IMR-90 (cell line): ENCODE data around the gene SPRR1B. TPM values are rescaled to one million over a fixed set of nuclear protein-coding genes. Genes with fewer than 3 reads are reported as not detected.

ENCODE experiments used
- ATAC-seq: fragments of 200-7000 bp; cut with Tn5 transposase; 2 replicates; pipeline ENCODE4 v1.9.1; 2020; ENCODE audit warnings: low read depth, mild to moderate bottlenecking, moderate library complexity
- BruUV-seq: library from RNA; stranded (reverse); fragments of 400-500 nt; replicated peaks from 2 replicates; lab custom pipeline; 2021; lab: Mats Ljungman, UMichigan
- CTCF ChIA-PET: fragments of 300-600 bp; formaldehyde crosslinking; extraction: SDS; loops from one replicate; lab custom pipeline; 2021; ENCODE audit warnings: antibody characterized with exemption; lab: Yijun Ruan, JAX
- POLR2A ChIA-PET: fragments of 300-600 bp; sonication (Branson Sonifier 250); formaldehyde crosslinking; loops from one replicate; lab custom pipeline; 2022; ENCODE audit warnings: antibody characterized with exemption; ENCODE audit not compliant: unreplicated experiment; lab: Charles Lee
- DNase-seq: peaks from one replicate; pipeline ENCODE4 v3.0.0; 2013
- H2AFZ ChIP-seq: replicated peaks from 2 replicates; pipeline ENCODE3; 2013; ENCODE audit warnings: low read length, mild to moderate bottlenecking; ENCODE audit not compliant: poor library complexity
- H2AK5ac ChIP-seq: 2 replicates; pipeline ENCODE4 v1.6.1; 2013; ENCODE audit warnings: low read depth, low read length, inconsistent platforms
- H2AK9ac ChIP-seq: replicated peaks from 2 replicates; pipeline ENCODE3; 2013; ENCODE audit warnings: mild to moderate bottlenecking, low read depth, low read length, moderate library complexity; ENCODE audit not compliant: poor library complexity
- H2BK120ac ChIP-seq: 2 replicates; pipeline ENCODE4 v1.6.1; 2013; ENCODE audit warnings: low read depth, low read length, inconsistent platforms
- H2BK15ac ChIP-seq: 3 replicates; pipeline ENCODE4 v1.6.1; 2013; ENCODE audit warnings: low read depth, low read length, inconsistent platforms
- H2BK20ac ChIP-seq: 2 replicates; pipeline ENCODE4 v1.6.1; 2013; ENCODE audit warnings: low read depth, mild to moderate bottlenecking, inconsistent platforms, low read length, moderate library complexity
- H2BK5ac ChIP-seq: 2 replicates; pipeline ENCODE4 v1.6.1; 2013; ENCODE audit warnings: mild to moderate bottlenecking, low read depth, low read length, inconsistent platforms; ENCODE audit not compliant: poor library complexity, severe bottlenecking
- H3K14ac ChIP-seq: replicated peaks from 2 replicates; pipeline ENCODE4 v1.6.1; 2013; ENCODE audit warnings: low read depth, low read length, inconsistent platforms
- H3K18ac ChIP-seq: 2 replicates; pipeline ENCODE4 v1.6.1; 2013; ENCODE audit warnings: low read depth, low read length, control low read depth
- H3K23ac ChIP-seq: 2 replicates; pipeline ENCODE4 v1.6.1; 2013; ENCODE audit warnings: low read depth, low read length, inconsistent platforms
- H3K27ac ChIP-seq: 2 replicates; pipeline ENCODE4 v1.5.1; 2013; ENCODE audit warnings: mild to moderate bottlenecking, control low read depth, low read length; ENCODE audit not compliant: insufficient read depth
- H3K27me3 ChIP-seq: 2 replicates; pipeline ENCODE4 v1.6.1; 2013; ENCODE audit warnings: low read length; ENCODE audit not compliant: control insufficient read depth, insufficient read depth
- H3K36me3 ChIP-seq: 2 replicates; pipeline ENCODE4 v1.6.1; 2013; ENCODE audit warnings: low read length, mixed read lengths; ENCODE audit not compliant: control insufficient read depth, insufficient read depth
- H3K4ac ChIP-seq: 2 replicates; pipeline ENCODE4 v1.6.1; 2013; ENCODE audit warnings: low read depth, low read length, inconsistent platforms
- H3K4me1 ChIP-seq: 2 replicates; pipeline ENCODE4 v1.6.1; 2013; ENCODE audit warnings: low read length, mixed read lengths; ENCODE audit not compliant: control insufficient read depth, insufficient read depth
- H3K4me2 ChIP-seq: 2 replicates; pipeline ENCODE4 v1.6.1; 2013; ENCODE audit warnings: low read depth, mild to moderate bottlenecking, control low read depth, low read length, moderate library complexity
- H3K4me3 ChIP-seq: 2 replicates; pipeline ENCODE4 v1.5.1; 2013; ENCODE audit warnings: low read depth, mild to moderate bottlenecking, control low read depth, low read length, moderate library complexity; ENCODE audit not compliant: insufficient read depth
- H3K56ac ChIP-seq: 2 replicates; pipeline ENCODE4 v1.6.1; 2013; ENCODE audit warnings: low read length, inconsistent platforms; ENCODE audit not compliant: insufficient read depth; ENCODE audit errors: extremely low read depth
- H3K79me1 ChIP-seq, 2 experiments: 2 replicates each; pipeline ENCODE4 v1.6.1; 2013; ENCODE audit warnings: low read length in 2 of 2, inconsistent platforms in 1 of 2, low read depth in 1 of 2
- H3K9ac ChIP-seq: 2 replicates; pipeline ENCODE4 v1.6.1; 2013; ENCODE audit warnings: low read depth, low read length, control low read depth
- H3K9me1 ChIP-seq: 2 replicates; pipeline ENCODE4 v1.6.1; 2013; ENCODE audit warnings: low read length, inconsistent platforms; ENCODE audit not compliant: insufficient read depth
- H3K9me3 ChIP-seq: 2 replicates; pipeline ENCODE4 v1.6.1; 2013; ENCODE audit warnings: low read length; ENCODE audit not compliant: control insufficient read depth, insufficient read depth
- H4K20me1 ChIP-seq: 2 replicates; pipeline ENCODE4 v1.6.1; 2013; ENCODE audit warnings: low read length, inconsistent platforms; ENCODE audit not compliant: insufficient read depth
- H4K5ac ChIP-seq: 2 replicates; pipeline ENCODE4 v1.6.1; 2013; ENCODE audit warnings: mild to moderate bottlenecking, low read depth, low read length, control low read depth
- H4K8ac ChIP-seq, 2 experiments: 2 replicates each; pipeline ENCODE4 v1.6.1; 2013; ENCODE audit warnings: low read depth in 2 of 2, low read length in 2 of 2, control low read depth in 1 of 2, inconsistent platforms in 1 of 2
- H4K91ac ChIP-seq: 2 replicates; pipeline ENCODE4 v1.6.1; 2013; ENCODE audit warnings: low read depth, low read length, inconsistent platforms; ENCODE audit not compliant: insufficient read depth
- BHLHE40 ChIP-seq: fragments of 150-350 bp; IDR thresholded peaks from 2 replicates; pipeline ENCODE4 v1.6.1; 2016; ENCODE audit warnings: mild to moderate bottlenecking, low read depth, low read length
- CHD1 ChIP-seq: IDR thresholded peaks from 2 replicates; pipeline ENCODE4 v1.6.1; 2012; ENCODE audit warnings: low read depth, low read length, improper control_type of control experiment
- CTCF ChIP-seq: conservative IDR thresholded peaks from 2 replicates; pipeline ENCODE4 v1.5.1; 2012; ENCODE audit warnings: mild to moderate bottlenecking, low read depth, low read length, improper control_type of control experiment
- MAZ ChIP-seq: IDR thresholded peaks from 2 replicates; pipeline ENCODE4 v1.6.1; 2012; ENCODE audit warnings: low read depth, mild to moderate bottlenecking, low read length, improper control_type of control experiment, moderate library complexity, borderline replicate concordance
- NFE2L2 ChIP-seq: fragments of 150-350 bp; IDR thresholded peaks from 2 replicates; pipeline ENCODE4 v1.6.1; 2016; ENCODE audit warnings: low read depth, mild to moderate bottlenecking, low read length
- RAD21 ChIP-seq: IDR thresholded peaks from 2 replicates; pipeline ENCODE4 v1.6.1; 2012; ENCODE audit warnings: low read length, improper control_type of control experiment
- RFX5 ChIP-seq: IDR thresholded peaks from 2 replicates; pipeline ENCODE4 v1.8.0; 2012; ENCODE audit warnings: low read depth, mild to moderate bottlenecking, low read length, moderate library complexity
- dilution Hi-C: fragments of 300-500 bp; cut with HindIII; formaldehyde crosslinking; loops from one replicate; pipeline ENCODE4 v1.14.3; 2018; ENCODE audit warnings: low sequenced_read_pairs; ENCODE audit not compliant: unreplicated experiment
- in situ Hi-C: fragments of 300-500 bp; cut with MboI; formaldehyde crosslinking; loops from 3 replicates; pipeline ENCODE4 v1.14.3; 2019; ENCODE audit warnings: low sequenced_read_pairs, inconsistent platforms, mixed read lengths
- intact Hi-C: fragments of 100-400 bp; cut with micrococcal nuclease; formaldehyde crosslinking; loops from 2 replicates; pipeline ENCODE4 v1.10.0; 2022
- polyA plus RNA-seq, 3 experiments: library from polyadenylated mRNA; depleted of rRNA; stranded (reverse); fragments of >200 nt; gene quantifications; 2 replicates each; pipeline ENCODE4 v1.2.3, GENCODE V29; 2012; ENCODE audit warnings: low replicate concordance in 1 of 3
- total RNA-seq: library from RNA; depleted of rRNA; stranded (reverse); fragments of >200 nt; gene quantifications from 2 replicates; pipeline ENCODE4 v1.2.3, GENCODE V29; 2012
- TF ChIP-seq, protein P1 (sequence below): fragments of 150-350 bp; IDR thresholded peaks from 2 replicates; pipeline ENCODE4 v1.6.1; 2017; ENCODE audit warnings: mild to moderate bottlenecking, antibody characterized with exemption, low read length, low read depth

Gene SPRR1B
- total and polyA plus RNA-seq, 2 of the 4 experiments (the other 2 are of a cell fraction) = not detected

DNA sequence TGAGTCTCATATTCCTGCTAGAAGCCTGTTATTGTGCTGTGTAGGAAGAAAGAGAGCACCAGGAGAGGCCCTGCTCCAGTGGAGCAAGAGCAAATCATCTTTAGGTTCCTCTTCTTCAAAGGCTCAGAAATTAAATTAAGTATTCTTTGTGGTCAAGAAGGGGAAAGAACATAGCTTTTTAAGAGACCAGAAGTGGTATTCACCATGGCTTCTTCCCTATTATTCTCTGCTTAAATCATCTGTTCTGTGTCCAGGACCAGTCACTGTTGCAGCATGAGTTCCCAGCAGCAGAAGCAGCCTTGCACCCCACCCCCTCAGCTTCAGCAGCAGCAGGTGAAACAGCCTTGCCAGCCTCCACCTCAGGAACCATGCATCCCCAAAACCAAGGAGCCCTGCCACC, 1.1 kb downstream of the SPRR1B start:
- H2BK120ac ChIP-seq = no peak overlapping the region
- H3K4me2 ChIP-seq = no peak overlapping the region
- TF ChIP-seq BHLHE40 = no peak
- TF ChIP-seq RFX5 = no peak
- no peak for TF ChIP-seq RAD21
- TF ChIP-seq, protein P1, sequence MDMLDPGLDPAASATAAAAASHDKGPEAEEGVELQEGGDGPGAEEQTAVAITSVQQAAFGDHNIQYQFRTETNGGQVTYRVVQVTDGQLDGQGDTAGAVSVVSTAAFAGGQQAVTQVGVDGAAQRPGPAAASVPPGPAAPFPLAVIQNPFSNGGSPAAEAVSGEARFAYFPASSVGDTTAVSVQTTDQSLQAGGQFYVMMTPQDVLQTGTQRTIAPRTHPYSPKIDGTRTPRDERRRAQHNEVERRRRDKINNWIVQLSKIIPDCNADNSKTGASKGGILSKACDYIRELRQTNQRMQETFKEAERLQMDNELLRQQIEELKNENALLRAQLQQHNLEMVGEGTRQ = no peak
- TF ChIP-seq CHD1 = no peak
- TF ChIP-seq MAZ = no peak
- no peak for TF ChIP-seq NFE2L2
- TF ChIP-seq CTCF = no peak
- ChIA-PET POLR2A (no interaction called here), CTCF (no interaction called here)
- H3K79me1 ChIP-seq = no peaks in the 10 kb centered on the region
- no peak overlapping the region for H2AFZ ChIP-seq
- H3K14ac ChIP-seq = no peak overlapping the region
- H3K4ac ChIP-seq = no peak overlapping the region
- no peaks in the 10 kb centered on the region for H3K9me3 ChIP-seq
- H2AK5ac ChIP-seq = no peak overlapping the region
- no peak overlapping the region for H2AK9ac ChIP-seq
- ATAC-seq = no peak
- no peaks in the 10 kb centered on the region for H3K4me1 ChIP-seq
- H3K9me1 ChIP-seq = no peaks in the 10 kb centered on the region
- dilution Hi-C loops = no loop called here
- intact Hi-C loops = no loop called here
- H3K27me3 ChIP-seq = no peaks in the 10 kb centered on the region
- H3K9ac ChIP-seq = no peak overlapping the region
- H4K20me1 ChIP-seq = no peaks in the 10 kb centered on the region
- H3K23ac ChIP-seq = no peak overlapping the region
- no peak overlapping the region for H2BK15ac ChIP-seq
- DNase-seq = no peak
- no peak overlapping the region for H3K18ac ChIP-seq
- in situ Hi-C loops = no loop called here
- H4K8ac ChIP-seq = no peak overlapping the region
- no TSS peak for BruUV-seq
- H4K5ac ChIP-seq = no peak overlapping the region
- no peak overlapping the region for H2BK20ac ChIP-seq
- H3K27ac ChIP-seq = no peak overlapping the region
- H3K4me3 ChIP-seq = no peak overlapping the region
- H4K91ac ChIP-seq = no peak overlapping the region
- H2BK5ac ChIP-seq = no peak overlapping the region
- H3K56ac ChIP-seq = no peak overlapping the region
- H3K36me3 ChIP-seq = no peaks in the 10 kb centered on the region
